Peyer's patch (tissue), 4 donors: ENCODE results near the gene ZBED1. TPM values are rescaled to one million over a fixed set of nuclear protein-coding genes. Genes with fewer than 3 reads are reported as not detected.
A peak's percentile ranks its signal among the peaks of the same experiment; 100 is the strongest.

ENCODE experiments used
- DNase-seq, 3 donors: peaks; one replicate each; pipeline ENCODE4 v3.0.0-alpha.2; 2017 to 2019
- H3K27ac ChIP-seq, 4 donors: fragments of 200-600 bp; sonication (generic); one replicate each; pipeline ENCODE4 v1.5.1; 2016 to 2019
- H3K27me3 ChIP-seq, 2 donors: fragments of 200-600 bp; sonication (generic); one replicate each; pipeline ENCODE4 v1.5.1; 2019
- H3K36me3 ChIP-seq, 3 donors: fragments of 200-600 bp; sonication (generic); one replicate each; pipeline ENCODE4 v1.5.1; 2016 to 2019
- H3K4me1 ChIP-seq, 4 donors: fragments of 200-600 bp; sonication (generic); one replicate each; pipeline ENCODE4 v1.5.1; 2016 to 2019
- H3K4me3 ChIP-seq, 4 donors: fragments of 200-600 bp; sonication (generic); 1 replicate in 3 of 4; 2 replicates in 1 of 4; pipeline ENCODE4 v1.5.1; 2016 to 2019; ENCODE audit warnings: mild to moderate bottlenecking in 1 of 4
- H3K9me3 ChIP-seq, 4 donors: fragments of 200-600 bp; sonication (generic); one replicate each; pipeline ENCODE4 v1.5.1; 2016 to 2019; ENCODE audit warnings: mild to moderate bottlenecking in 1 of 4
- CTCF ChIP-seq, 6 experiments: fragments of 450-650 bp in 4 of 6; fragments of 200-600 bp in 2 of 6; sonication (generic) in 1 of 6; IDR thresholded peaks; one replicate each; pipeline ENCODE4 v1.5.1; 2017 to 2019; ENCODE audit warnings: antibody characterized with exemption in 6 of 6, mild to moderate bottlenecking in 3 of 6, moderate library complexity in 1 of 6
- POLR2A ChIP-seq, 2 donors: fragments of 450-650 bp; IDR thresholded peaks; one replicate each; pipeline ENCODE4 v1.5.1; 2017; ENCODE audit warnings: antibody characterized with exemption in 2 of 2, mild to moderate bottlenecking in 2 of 2, moderate library complexity in 2 of 2
- total RNA-seq, 4 donors: library from RNA; depleted of rRNA; stranded (reverse); fragments of >200 nt; gene quantifications; one replicate each; pipeline ENCODE4 v1.1.0, GENCODE V29; 2016

The ZBED1 gene
- total RNA-seq, 4 donors from 2014 or later = 48.7 to 71.4 (median 59.8) TPM

GRCh38 chrX:2514131-2514530, 13.4 kb upstream of the ZBED1 start:
- Histone ChIP-seq H3K27me3 (no peaks in the 10 kb centered on the region), H3K36me3 (no peaks in the 10 kb centered on the region), H3K27ac (no peak overlapping the region), H3K9me3 (no peaks in the 10 kb centered on the region), H3K4me1 (no peaks in the 10 kb centered on the region), H3K4me3 (no peak overlapping the region)
- no peak for DNase-seq
- TF ChIP-seq POLR2A (IDR thresholded peaks at IDR 0.05) (no peak), CTCF (IDR thresholded peaks at IDR 0.05) (no peak)

- Histone ChIP-seq H3K27me3 (no peaks in the 10 kb centered on the region), H3K27ac (no peak overlapping the region), H3K4me3 (no peak overlapping the region), H3K36me3 (no peaks in the 10 kb centered on the region), H3K4me1 (peaks cover 0 to 5% (median 0%) of the 10 kb centered on the region in 4 donors), H3K9me3 (no peaks in the 10 kb centered on the region)
- DNase-seq = no peak
- TF ChIP-seq POLR2A (IDR thresholded peaks at IDR 0.05) = no peak
Observed at GRCh38 chrX:2513121-2513664, 12.4 kb upstream of the ZBED1 start.

- no peak for DNase-seq
- TF ChIP-seq POLR2A (IDR thresholded peaks at IDR 0.05) (no peak), CTCF (IDR thresholded peaks at IDR 0.05) (no peak)
- no peak overlapping the region for H3K4me3 ChIP-seq
- H3K4me1 ChIP-seq = peaks cover 0 to 7% (median 0%) of the 10 kb centered on the region in 4 donors
- H3K27me3 ChIP-seq = no peaks in the 10 kb centered on the region
- no peaks in the 10 kb centered on the region for H3K36me3 ChIP-seq
- no peak overlapping the region for H3K27ac ChIP-seq
- no peaks in the 10 kb centered on the region for H3K9me3 ChIP-seq
Observed at GRCh38 chrX:2512501-2512900, 11.7 kb upstream of the ZBED1 start.

- Histone ChIP-seq H3K27me3 (no peaks in the 10 kb centered on the region), H3K36me3 (no peaks in the 10 kb centered on the region), H3K4me3 (no peak overlapping the region), H3K9me3 (no peaks in the 10 kb centered on the region), H3K27ac (no peak overlapping the region), H3K4me1 (peaks cover 0 to 7% (median 0%) of the 10 kb centered on the region in 4 donors)
- peak in 1 of 3 donors; percentile 23 for DNase-seq
- no peak for TF ChIP-seq CTCF (IDR thresholded peaks at IDR 0.05)
- TF ChIP-seq POLR2A (IDR thresholded peaks at IDR 0.05) = no peak
Observed at GRCh38 chrX:2511326-2511725, 10.6 kb upstream of the ZBED1 start.

- Histone ChIP-seq H3K36me3 (no peaks in the 10 kb centered on the region), H3K9me3 (no peaks in the 10 kb centered on the region), H3K27ac (no peak overlapping the region), H3K4me1 (peaks cover 0 to 7% (median 0%) of the 10 kb centered on the region in 4 donors), H3K4me3 (no peak overlapping the region), H3K27me3 (no peaks in the 10 kb centered on the region)
- TF ChIP-seq CTCF (IDR thresholded peaks at IDR 0.05) (no peak), POLR2A (IDR thresholded peaks at IDR 0.05) (no peak)
- DNase-seq = peak in 1 of 3 donors; percentile 10
Observed at GRCh38 chrX:2508648-2509335, 8.0 kb upstream of the ZBED1 start.

- Histone ChIP-seq H3K27ac (no peak overlapping the region), H3K27me3 (no peaks in the 10 kb centered on the region), H3K36me3 (no peaks in the 10 kb centered on the region), H3K4me1 (peaks cover 0 to 7% (median 0%) of the 10 kb centered on the region in 4 donors), H3K9me3 (no peaks in the 10 kb centered on the region), H3K4me3 (no peak overlapping the region)
- peak in 2 of 6 experiments; percentile 19 to 31 for TF ChIP-seq CTCF (IDR thresholded peaks at IDR 0.05)
- TF ChIP-seq POLR2A (IDR thresholded peaks at IDR 0.05) = no peak
- peak in 1 of 3 donors; percentile 70 for DNase-seq
Observed at GRCh38 chrX:2507904-2508627, 7.3 kb upstream of the ZBED1 start.
